ENCODE measurements around the gene CCDC82. TPM values are rescaled to one million over a fixed set of nuclear protein-coding genes. Genes with fewer than 3 reads are reported as not detected.

CCDC82 gene
- total RNA-seq, 2 experiments from 2014 or later, result 22.2 to 43.6 TPM

DNA sequence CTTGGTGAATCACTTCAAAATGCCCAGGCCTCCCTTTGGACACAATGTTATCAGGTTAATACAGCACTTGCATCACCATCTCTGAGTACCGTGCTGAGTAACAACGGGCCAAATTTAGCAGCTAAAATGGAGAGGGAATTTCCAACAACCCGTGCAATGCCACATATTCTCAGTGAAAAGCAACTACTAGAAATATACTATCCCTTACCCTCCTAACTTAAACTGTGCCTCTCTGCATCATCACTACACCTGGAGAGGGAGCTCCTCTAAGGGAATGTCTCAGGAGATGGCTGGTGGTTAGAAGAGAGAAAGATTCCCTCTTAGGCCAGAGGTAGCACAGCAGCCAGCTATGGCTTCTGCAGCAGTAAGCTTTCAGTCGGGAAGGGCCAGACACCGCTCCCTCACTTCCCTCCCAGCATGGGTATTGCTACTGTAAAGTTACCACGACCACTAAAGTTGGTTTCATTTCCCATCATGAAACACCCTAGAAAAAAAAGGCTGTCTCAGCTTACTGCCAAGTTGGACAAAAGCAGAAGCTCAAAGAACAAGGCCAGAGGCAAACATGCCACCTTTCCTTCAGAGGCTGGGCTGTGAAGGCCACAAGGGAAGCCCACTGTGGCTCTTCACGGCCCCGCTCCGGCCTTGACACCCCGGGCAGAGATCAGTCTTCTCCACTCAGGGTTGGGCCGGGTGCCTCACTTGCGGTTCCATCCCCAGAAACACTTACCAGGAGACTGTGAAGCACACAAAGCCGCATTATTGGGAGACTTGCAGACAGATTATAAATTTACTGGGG is 50.6 kb downstream of the CCDC82 start:
- no TSS peak for BruUV-seq (replicated peaks)

DNA sequence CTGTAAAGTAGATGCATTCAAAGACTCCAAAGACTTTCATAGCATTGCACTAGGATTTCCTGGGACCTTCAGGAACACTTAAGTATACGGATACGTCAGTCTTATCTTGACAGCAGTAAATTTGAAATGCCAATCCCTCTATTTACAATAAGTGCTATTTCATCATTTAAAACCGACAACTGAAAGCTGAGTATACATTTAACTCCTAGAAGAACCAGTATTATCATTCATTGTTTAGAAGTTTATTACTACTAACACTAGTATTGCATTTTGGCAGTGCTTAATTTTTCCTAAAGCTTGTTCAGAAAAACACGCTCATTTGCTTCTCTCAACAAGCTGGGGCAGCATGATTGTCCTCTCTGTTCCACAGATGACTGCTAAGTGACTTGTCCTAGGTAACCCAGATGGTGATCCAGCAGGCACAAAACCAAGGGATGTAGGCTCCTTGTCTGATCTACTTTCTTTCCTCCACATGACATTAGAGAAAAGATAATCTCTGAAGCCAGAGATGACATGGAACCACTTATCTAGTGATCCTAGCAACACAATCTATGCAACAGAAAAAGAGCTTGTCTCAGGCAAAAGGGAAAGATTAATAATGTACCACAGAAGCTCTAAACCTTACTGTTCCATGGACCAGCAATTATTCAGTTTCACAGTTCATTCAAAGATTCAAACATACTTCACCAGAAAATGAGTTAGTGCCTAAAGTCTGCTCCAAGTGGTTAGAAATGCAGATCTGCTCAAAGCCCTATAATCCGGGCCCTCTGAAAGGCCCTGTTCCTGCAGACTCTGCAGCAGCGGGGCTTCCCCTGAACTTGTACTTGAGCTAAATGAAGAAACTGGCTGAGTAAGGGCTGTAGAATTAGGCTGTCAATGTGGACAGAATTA is 51.9 kb downstream of the CCDC82 start:
- no peak for DNase-seq (ENCODE audit: low spot score)
- peak overlapping the region; percentile 71; the same call in 1 of the 2 replicates for H2AFZ ChIP-seq (ENCODE audit: low read length)
- no TSS peak for BruUV-seq (replicated peaks)
- ChIA-PET CTCF (ENCODE audit: unreplicated experiment) (no interaction called here), POLR2A (interaction anchor here (0.8 to 1.9 kb wide), 5 partner anchors 13 to 133 kb away, joined by 3 to 6 read pairs (median 3); partner anchors contain the start of gene CCDC82)
- no peaks in the 10 kb centered on the region for H3K9me2 ChIP-seq (ENCODE audit: insufficient read depth, low read length)
- no peak overlapping the region for H3K4me3 ChIP-seq (ENCODE audit: low read depth, low read length, poor library complexity, severe bottlenecking)
- H3K4me1 ChIP-seq (ENCODE audit: insufficient read depth, low read length, poor library complexity, severe bottlenecking), result peaks cover 30% of the 10 kb centered on the region
- no peak overlapping the region for H3K27ac ChIP-seq (ENCODE audit: low read depth, low read length, poor library complexity, severe bottlenecking)
- no peaks in the 10 kb centered on the region for H3K36me3 ChIP-seq (ENCODE audit: insufficient read depth, low read length)
- intact Hi-C loops (cut with micrococcal nuclease; ENCODE audit: unreplicated experiment), result no loop called here
- TF ChIP-seq EZH2phosphoT487 (IDR thresholded peaks at IDR 0.05; ENCODE audit: borderline replicate concordance, low read depth, low read length), result no peak
- TF ChIP-seq, protein P1, sequence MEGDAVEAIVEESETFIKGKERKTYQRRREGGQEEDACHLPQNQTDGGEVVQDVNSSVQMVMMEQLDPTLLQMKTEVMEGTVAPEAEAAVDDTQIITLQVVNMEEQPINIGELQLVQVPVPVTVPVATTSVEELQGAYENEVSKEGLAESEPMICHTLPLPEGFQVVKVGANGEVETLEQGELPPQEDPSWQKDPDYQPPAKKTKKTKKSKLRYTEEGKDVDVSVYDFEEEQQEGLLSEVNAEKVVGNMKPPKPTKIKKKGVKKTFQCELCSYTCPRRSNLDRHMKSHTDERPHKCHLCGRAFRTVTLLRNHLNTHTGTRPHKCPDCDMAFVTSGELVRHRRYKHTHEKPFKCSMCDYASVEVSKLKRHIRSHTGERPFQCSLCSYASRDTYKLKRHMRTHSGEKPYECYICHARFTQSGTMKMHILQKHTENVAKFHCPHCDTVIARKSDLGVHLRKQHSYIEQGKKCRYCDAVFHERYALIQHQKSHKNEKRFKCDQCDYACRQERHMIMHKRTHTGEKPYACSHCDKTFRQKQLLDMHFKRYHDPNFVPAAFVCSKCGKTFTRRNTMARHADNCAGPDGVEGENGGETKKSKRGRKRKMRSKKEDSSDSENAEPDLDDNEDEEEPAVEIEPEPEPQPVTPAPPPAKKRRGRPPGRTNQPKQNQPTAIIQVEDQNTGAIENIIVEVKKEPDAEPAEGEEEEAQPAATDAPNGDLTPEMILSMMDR (conservative IDR thresholded peaks at IDR 0.05; ENCODE audit: low read length), result no peak
- H3K9me3 ChIP-seq (ENCODE audit: low read length), result no peaks in the 10 kb centered on the region
- H4K20me1 ChIP-seq (ENCODE audit: insufficient read depth, low read length), result no peaks in the 10 kb centered on the region
- no peaks in the 10 kb centered on the region for H3K79me2 ChIP-seq (ENCODE audit: insufficient read depth, low read depth, low read length)
- H3K4me2 ChIP-seq (ENCODE audit: low read length), result no peak overlapping the region

More for the DNA sequence above, 50.6 kb downstream of the CCDC82 start:
- H3K4me3 ChIP-seq (ENCODE audit: low read depth, low read length, poor library complexity, severe bottlenecking), result no peak overlapping the region
- H4K20me1 ChIP-seq (ENCODE audit: insufficient read depth, low read length), result no peaks in the 10 kb centered on the region
- peaks cover 39% of the 10 kb centered on the region for H3K4me1 ChIP-seq (ENCODE audit: insufficient read depth, low read length, poor library complexity, severe bottlenecking)
- CTCF ChIA-PET (ENCODE audit: unreplicated experiment), result no interaction called here
- intact Hi-C loops (cut with micrococcal nuclease; ENCODE audit: unreplicated experiment), result no loop called here
- peak overlapping the region; percentile 47 for H3K4me2 ChIP-seq (ENCODE audit: low read length)
- peak overlapping the region; percentile 71; the same call in 1 of the 2 replicates for H2AFZ ChIP-seq (ENCODE audit: low read length)
- H3K36me3 ChIP-seq (ENCODE audit: insufficient read depth, low read length), result no peaks in the 10 kb centered on the region
- peak; percentile 67 for DNase-seq (ENCODE audit: low spot score)
- H3K9me3 ChIP-seq (ENCODE audit: low read length), result no peaks in the 10 kb centered on the region
- H3K79me2 ChIP-seq (ENCODE audit: insufficient read depth, low read depth, low read length), result no peaks in the 10 kb centered on the region
- no peak overlapping the region for H3K27ac ChIP-seq (ENCODE audit: low read depth, low read length, poor library complexity, severe bottlenecking)
- POLR2A ChIA-PET, result interaction anchor here (0.7 to 1.9 kb wide), 5 partner anchors 9 to 284 kb away, joined by 3 to 6 read pairs (median 4); partner anchors contain the start of gene CCDC82
- TF ChIP-seq, protein P1 (conservative IDR thresholded peaks at IDR 0.05; ENCODE audit: low read length), result no peak; the same call in 1 of the 2 replicates
- TF ChIP-seq EZH2phosphoT487 (IDR thresholded peaks at IDR 0.05; ENCODE audit: borderline replicate concordance, low read depth, low read length), result no peak
- no peaks in the 10 kb centered on the region for H3K9me2 ChIP-seq (ENCODE audit: insufficient read depth, low read length)
